ENCODE results near the gene SLC25A4. TPM values are rescaled to one million over a fixed set of nuclear protein-coding genes. Genes with fewer than 3 reads are reported as not detected.
"Not testable (repeated sequence)": the region's sequence is repeated elsewhere in the genome, so short reads cannot be mapped to it uniquely, and the experiment has no call there.

The SLC25A4 gene
- total RNA-seq (2014; rRNA removed; shearing (Covaris generic)): 9.9 and 12.8 TPM in 2 replicates

- peak; percentile 55 for DNase-seq (ENCODE audit: low spot score)
Measured at GRCh38 chr4:185142912-185143600, at the start of gene SLC25A4. Gene SLC25A4 (plus strand): TSS chr4:185143266. CDS start chr4:185143373, 107 bp downstream.

DNA sequence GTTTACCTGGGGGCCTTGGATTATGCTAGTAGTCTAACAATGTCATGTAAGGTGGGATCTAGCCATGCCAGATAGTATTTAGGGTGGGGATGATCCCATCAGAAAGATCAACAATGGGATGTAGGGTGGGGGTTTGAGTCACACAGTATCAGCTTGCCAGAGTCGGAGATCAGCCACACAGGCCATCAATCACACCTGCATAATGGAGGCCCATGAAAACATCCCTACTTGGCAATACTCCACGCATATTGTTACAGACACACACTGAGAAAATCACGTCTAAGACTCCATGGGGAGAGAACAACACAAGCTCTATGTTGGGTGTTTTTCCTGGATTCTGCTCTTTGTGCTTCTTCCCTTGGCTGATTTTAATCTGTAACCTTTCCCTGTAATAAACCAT lies 49.5 kb upstream of the SLC25A4 start:
- DNase-seq (ENCODE audit: low spot score): no peak

- DNase-seq (ENCODE audit: low spot score): peak; percentile 17
Measured at GRCh38 chr4:185096032-185096653, 46.9 kb upstream of the SLC25A4 start.

DNA sequence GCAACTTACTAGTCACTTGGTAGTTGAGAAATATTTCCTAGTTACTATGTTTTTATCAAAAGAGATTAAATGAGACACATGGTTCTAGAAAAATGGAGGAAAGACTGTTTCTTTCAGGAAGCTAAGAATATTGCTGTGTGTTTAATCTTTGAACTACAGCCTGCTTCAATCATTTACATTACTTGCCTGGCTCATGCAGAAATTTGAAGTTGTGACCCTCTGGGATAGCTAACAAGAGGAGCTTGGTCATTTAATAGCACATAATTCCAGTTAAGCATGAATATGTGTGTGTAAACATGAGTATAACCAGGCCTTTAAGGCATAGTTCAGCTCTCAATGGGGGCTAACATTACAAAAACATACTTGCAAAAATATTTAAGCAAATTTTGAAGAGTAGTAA lies 44.6 kb upstream of the SLC25A4 start:
- no peak for DNase-seq (ENCODE audit: low spot score)

GRCh38 chr4:185099024-185099682 lies 43.9 kb upstream of the SLC25A4 start:
- no peak for DNase-seq (ENCODE audit: low spot score)

- no peak for DNase-seq (ENCODE audit: low spot score)
Measured at GRCh38 chr4:185099940-185100339, 43.1 kb upstream of the SLC25A4 start.

DNA sequence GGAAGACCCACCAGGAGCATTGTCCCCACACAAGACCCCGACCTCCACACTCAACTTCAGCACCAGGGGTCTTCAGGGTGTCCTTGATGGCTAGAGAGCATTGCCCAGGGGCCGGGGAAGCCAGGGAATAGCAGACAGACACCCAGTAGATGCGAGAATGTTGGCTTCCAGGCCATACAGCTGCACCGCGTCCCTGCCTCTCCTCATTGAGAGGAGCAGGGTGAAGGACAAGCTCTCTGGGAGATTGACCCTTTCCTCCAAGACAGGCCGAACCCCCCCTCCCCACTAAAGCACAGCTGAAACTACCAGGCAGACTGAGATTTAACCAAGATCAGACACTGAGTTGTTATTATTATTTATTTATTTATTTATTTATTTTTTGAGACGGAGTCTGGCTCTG lies 42.6 kb upstream of the SLC25A4 start:
- DNase-seq (ENCODE audit: low spot score): no peak

DNA sequence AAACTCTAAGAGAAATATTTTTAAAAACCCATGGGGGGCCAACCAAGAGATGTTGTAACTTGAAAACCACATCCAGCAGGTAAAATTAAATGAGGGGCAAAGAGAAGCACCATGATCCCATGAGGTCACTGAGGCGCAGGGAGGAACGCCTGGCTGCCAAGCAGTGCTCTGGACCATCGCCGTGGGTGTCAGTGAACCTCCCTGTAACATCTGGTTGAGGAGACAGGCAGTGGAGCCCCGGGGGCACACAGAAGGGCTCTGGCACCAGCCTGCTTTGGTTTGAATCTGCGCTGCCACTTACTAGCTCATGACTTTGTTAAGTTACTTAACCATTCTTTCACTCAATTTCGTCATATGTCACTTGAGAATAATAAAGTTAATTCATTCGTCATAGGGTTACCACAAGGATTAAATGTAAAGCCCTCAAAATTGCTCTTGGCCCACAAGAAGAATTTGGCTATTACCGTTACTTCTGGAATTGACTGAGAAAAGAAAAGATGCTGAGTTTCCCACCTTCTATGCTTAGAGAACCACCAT lies 41.6 kb upstream of the SLC25A4 start:
- DNase-seq (ENCODE audit: low spot score): peak; percentile 20

- DNase-seq (ENCODE audit: low spot score): no peak
Measured at GRCh38 chr4:185104733-185105132, 38.3 kb upstream of the SLC25A4 start.

GRCh38 chr4:185106353-185106752 lies 36.7 kb upstream of the SLC25A4 start:
- no peak for DNase-seq (ENCODE audit: low spot score)

GRCh38 chr4:185107574-185107973 lies 35.5 kb upstream of the SLC25A4 start:
- DNase-seq (ENCODE audit: low spot score): not testable (repeated sequence)

- DNase-seq (ENCODE audit: low spot score): no peak
Measured at GRCh38 chr4:185108185-185108584, 34.9 kb upstream of the SLC25A4 start.

GRCh38 chr4:185108669-185109068 lies 34.4 kb upstream of the SLC25A4 start:
- DNase-seq (ENCODE audit: low spot score): no peak

- no peak for DNase-seq (ENCODE audit: low spot score)
Measured at GRCh38 chr4:185109736-185110135, 33.3 kb upstream of the SLC25A4 start.

GRCh38 chr4:185110375-185110823 lies 32.7 kb upstream of the SLC25A4 start:
- DNase-seq (ENCODE audit: low spot score): no peak

- peak; percentile 93 for DNase-seq (ENCODE audit: low spot score)
Measured at GRCh38 chr4:185112104-185112503, 31.0 kb upstream of the SLC25A4 start.

GRCh38 chr4:185113340-185113739 lies 29.7 kb upstream of the SLC25A4 start:
- no peak for DNase-seq (ENCODE audit: low spot score)

GRCh38 chr4:185115827-185116232 lies 27.2 kb upstream of the SLC25A4 start:
- DNase-seq (ENCODE audit: low spot score): peak; percentile 88

DNA sequence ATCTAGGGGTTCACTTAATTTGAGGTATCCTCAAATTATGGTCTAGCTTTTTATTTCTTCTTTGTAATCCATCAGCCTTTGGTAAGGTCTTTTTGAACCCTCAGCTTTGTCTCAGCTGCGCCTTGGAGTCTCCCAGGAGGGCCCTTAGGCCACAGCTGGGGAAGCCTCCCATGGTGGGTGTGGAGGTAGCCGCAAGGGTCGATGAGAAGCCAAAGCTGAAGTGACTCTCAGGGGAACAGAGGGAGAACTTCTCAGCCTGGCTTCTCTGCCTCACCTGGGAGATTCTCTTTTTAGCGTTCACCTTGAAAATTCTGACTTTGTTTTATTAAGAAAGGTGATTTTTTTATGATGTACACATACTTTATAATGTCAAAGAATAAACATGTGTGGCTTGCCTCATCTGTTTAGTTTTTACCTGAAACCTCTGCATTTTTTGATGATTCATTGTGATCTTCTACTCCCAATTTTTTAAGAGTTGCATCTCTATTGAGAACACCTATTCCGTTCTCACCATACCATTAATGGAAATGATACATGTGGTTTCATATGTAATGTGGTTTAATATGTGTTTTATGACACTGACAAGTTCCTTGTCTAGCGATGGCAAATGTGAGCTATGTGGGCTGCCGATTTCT lies 25.6 kb upstream of the SLC25A4 start:
- no peak for DNase-seq (ENCODE audit: low spot score)

- no peak for DNase-seq (ENCODE audit: low spot score)
Measured at GRCh38 chr4:185118876-185119275, 24.2 kb upstream of the SLC25A4 start.

DNA sequence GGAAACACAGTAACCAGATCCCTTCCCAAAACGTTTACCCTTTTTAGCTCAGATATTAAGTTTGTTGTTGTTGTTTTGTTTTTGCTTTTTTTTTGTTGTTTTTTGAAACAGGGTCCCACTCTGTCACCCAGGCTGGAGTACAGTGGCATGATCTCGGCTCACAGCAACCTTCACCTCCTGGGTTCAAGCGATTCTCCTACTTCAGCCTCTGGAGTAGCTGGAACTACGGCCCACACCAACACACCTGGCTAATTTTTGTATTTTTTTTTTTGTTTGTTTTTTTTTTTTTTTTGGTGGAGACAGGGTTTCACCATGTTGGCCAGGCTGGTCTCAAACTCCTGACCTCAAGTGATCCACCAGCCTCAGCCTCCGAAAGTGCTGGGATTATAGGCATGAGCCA lies 23.6 kb upstream of the SLC25A4 start:
- DNase-seq (ENCODE audit: low spot score): not testable (repeated sequence)
